Measurements from ENCODE around the gene MYL4.
A peak's percentile ranks its signal among the peaks of the same experiment; 100 is the strongest.
"Not testable (repeated sequence)": the region's sequence is repeated elsewhere in the genome, so short reads cannot be mapped to it uniquely, and the experiment has no call there.

The MYL4 gene

DNA sequence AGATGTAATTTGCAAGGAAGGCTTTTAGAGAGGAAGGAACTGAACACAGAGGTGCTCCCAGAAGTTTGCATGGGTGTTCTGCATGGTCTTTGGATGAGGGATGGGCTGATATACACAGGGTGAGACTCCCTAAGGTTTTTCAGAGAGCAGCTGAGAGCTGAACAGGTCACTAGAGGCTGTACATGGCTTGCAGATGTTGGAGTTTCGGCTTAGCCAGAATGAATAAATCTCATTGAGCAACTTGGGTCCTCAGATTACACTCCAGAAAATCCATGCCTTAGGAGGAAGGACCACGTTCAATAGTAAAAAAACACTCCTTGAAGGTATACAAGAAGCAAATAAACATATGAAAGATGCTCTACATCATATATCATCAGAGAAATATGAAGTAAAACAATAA, 37.0 kb downstream of the MYL4 start:
- no peak for DNase-seq

DNA sequence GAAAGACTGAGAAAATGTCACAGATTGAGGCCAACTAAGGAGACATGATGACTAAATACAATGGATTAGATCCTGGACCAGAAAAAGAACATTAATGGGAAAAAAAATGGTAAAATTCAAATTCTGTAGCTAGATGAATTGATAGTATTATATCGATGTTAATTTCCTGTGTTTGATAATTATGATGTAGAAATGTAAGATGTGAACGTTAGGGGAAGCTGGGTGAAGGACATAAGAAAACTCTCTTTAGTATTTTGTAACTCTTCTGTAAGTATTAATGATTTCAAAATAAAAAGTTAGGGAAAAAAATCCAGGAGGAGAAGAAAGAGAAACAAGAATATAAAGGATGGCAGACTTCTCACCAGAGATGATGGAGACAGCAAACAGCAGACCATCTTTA, 41.7 kb downstream of the MYL4 start:
- DNase-seq, result no peak

DNA sequence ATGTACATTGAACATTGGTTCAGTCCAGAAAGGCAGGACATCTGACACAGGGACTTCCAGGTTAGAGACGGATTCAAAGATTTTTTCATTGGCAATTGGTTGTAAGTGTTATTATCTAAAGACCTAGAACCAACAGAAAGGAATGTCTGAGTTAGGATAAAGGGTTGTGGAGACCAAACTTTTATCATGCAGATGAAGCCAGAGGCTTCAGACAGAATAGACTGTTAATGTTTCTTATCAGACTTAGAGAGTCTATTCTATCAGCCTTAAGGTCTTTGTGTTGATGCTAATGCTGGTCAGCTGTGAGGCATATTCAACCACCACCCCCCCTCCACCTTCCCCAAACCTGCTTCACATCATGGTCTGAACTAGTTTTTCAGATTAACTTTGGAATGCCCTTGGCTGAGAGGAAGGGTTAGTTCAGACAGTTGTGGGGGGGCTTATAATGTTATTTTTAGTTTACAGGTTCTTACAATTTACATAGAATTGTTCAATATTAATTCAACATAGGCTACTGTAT, 42.3 kb downstream of the MYL4 start:
- DNase-seq, result no peak

DNA sequence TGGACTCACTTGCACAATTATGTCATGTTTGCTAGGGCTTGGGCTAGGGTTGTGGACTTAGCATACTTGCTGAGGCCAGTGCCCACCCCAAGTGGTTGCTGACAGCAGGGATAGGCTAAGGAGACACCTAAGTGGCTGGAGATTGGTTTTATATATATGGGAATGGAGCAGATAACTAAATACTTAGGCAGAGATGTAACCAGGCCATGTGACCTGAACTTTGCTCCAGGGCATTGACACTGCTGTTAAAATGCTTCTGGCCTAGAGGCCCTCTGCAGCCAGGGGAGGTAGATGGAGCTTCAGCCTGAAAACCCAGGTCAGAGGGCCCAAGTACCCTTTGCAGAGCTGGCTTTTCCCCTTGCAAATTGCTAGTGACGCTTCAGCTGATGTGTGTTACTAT, 43.1 kb downstream of the MYL4 start:
- no peak for DNase-seq

DNA sequence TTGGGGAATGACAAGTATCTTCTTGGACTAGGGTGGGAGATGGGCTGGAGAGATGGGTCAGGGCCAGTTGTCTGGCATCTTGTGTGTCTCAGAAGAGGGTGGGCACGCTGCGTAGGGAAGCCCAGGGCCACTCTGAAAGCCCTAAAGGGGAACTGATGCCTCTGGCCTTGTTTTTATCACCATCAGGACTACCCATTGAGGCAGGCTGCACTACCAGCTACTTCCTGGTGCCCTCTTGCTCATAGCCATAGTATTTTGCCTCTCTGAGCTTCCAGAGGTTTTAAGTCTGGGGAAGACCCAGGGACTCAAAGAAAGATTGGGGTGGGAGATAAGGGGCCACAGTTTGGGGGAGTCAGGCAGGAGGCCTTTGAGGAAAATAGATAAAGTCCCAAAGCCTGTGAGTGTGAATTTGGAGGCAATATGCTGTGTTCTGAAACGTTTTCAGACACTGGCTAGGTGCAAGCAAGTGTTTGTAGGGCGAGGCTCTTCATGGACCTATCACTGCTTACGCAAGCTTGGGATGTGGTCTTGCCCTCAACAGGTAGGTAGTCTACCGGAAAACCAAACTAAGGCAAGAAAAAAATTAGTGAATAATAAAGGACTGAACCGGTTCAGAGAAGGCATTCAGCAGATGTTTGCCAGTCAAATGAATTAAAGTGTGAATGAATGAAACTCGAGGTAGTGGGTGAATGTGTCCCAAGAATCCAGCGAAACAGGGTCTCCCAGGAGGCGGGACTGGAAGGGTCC, 43.8 kb downstream of the MYL4 start:
- no peak for DNase-seq

DNA sequence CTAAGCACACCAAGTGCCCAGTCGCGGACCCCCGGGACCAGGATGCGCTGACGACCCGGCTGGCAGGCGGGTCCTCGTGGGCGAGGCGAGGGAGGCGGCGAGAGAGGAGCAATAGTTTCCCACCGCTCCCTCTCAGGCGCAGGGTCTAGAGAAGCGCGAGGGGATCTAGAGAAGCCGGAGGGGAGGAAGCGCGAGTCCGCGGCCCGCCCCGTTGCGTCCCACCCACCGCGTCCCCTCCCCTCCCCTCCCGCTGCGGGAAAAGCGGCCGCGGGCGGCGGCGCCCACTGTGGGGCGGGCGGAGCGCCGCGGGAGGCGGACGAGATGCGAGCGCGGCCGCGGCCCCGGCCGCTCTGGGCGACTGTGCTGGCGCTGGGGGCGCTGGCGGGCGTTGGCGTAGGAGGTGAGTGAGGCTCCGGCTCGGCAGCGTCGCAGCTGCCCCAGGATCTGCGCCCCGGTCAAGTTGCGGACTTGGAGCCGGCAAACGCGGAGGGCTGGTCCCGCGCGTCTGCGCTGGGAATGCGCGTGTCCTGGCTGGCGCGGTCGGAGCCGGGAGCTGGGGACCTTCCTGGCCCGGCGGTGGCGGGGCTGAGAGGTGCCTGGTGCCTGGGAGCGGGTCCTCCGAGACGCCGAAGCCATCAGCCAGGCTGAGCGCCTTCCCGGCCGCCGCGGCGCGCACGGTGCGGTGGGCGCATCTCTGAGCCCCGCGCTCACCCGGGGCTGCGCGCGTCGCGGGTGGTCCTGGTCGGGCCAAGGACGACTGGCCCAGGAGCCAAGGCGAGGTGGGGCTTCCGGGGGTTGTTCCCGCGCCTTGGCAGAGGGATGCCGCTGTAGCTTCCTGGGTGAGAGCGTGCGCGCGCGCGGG, 44.6 kb downstream of the MYL4 start, which contains the start of gene ITGB3:
Gene ITGB3, plus strand, starts transcription at position 287 of the 862 bp plus-strand sequence. Its CDS starts 35 bp downstream, at position 322.
- peak; percentile 55 for DNase-seq

DNA sequence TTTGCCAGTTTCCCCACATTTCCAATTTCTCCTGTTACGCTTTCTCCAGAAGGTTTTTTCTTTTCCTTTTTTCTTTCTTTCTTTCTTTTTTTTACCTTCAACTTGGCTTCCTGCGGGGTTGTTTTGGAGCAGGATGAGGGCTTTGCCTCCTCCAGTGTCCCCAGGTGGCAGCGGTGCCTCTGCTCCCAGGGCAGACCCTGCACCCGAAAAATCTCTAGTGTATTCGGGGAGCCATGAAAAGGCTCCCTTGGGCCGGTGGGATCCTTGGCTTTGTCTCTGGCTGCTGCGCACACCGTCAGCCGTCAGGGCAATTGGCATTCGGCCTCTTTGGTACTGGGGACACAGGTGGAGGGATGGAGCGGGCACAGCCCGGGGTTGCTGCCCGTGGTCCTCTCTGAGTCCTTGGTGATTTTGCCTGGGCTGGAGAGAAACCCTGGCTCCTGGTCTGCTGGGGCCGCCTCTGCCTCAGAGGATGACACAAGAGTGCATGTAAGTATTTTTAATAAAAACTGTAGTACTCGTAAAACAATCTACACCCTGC, 45.3 kb downstream of the MYL4 start:
- no peak for DNase-seq

DNA sequence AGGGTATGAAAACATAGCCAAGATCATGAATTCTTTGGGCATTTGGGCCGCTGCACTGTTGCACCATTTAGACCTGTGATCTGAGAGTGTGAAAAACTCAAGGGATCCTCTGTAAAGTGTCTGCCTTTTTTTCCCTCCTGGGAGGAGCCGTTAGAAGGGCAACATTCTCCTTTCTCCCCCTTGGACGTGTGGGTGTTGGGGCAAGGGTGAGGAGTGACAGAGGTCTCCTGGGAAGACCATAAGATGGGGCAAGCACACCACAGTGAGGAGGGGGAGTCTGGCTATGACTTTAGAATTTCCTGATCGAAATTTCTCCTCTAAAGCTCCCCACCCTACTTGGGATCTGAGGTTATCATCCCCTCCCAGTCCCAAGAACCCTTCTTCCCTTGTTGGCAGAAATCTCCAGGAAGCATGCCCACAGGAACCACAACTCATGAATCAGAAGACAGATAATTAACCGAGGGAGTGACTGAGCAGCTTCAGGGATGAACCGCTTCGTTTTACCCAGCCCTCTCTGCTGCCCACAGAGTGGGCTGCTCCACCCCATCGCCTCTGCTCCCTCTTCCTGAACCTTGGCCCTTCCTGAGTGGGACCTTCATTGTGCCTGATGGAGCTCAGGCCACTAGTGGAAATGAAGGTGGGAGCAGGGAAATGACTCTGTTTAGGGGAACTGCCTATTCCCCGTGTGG, 48.6 kb downstream of the MYL4 start:
- no peak for DNase-seq

DNA sequence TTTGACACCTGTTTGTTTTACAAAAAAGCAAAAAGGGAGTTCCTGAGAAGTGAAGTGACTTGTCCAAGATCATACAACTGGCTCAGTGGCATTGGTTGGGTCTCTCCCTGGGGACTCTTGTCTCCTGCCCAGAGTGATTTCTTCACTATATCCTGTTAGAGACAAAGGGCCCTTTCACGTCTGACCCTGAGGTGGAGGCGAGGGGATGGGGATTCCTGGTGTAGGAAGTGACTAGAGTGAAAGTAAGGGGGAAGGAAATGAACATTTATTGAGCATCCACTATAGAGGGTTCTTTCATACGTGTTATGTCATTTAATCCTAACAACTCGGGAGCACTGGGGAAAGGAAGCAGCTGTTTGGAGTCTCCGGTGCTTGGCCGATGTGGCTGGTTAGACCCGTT, 53.4 kb downstream of the MYL4 start:
- no peak for DNase-seq

DNA sequence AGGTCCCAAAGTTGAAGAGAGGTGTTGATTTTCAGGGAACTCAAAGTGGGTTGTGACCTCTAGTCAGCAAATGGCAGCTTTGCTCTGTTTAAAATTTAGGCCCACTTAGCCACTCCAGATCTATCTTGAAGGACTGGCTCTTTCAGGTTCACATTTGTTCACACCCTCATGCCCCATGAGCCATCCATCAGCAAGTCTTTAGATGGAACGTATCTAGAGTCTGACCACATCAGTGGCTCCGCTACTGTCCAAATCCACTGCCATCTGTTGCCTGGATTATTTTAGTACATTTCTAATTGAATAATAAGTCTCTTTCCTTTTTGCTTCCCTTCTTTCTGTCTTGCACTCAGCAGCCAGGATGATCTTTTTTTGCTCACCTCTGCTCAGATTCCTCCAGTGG, 55.0 kb downstream of the MYL4 start:
- no peak for DNase-seq

DNA sequence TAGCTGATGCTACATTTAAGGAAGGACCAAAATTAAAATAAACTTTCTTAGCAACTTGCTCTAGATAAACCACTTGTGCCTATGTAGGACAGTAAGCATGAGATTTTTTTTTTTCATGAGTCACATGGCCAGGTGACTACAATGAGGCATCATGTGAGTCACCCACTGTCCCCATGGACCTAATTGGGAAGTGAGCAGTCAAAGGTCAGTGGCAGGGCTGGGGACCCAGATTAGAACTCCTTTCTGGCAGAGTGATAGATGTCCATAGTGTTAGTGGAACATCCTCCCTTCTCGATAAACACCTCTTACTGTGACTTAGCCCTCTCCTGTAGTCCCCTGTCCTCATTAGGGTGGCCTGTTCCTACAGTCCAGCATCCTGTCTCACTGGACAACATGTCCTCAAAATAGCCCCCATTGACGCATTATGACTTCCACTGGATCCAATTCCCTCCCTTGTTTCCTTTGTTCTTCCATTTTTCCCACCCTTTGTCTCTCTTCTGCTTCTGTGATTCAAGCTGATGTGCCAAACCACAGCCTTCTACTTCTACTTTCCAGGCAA, 56.9 kb downstream of the MYL4 start:
- no peak for DNase-seq

DNA sequence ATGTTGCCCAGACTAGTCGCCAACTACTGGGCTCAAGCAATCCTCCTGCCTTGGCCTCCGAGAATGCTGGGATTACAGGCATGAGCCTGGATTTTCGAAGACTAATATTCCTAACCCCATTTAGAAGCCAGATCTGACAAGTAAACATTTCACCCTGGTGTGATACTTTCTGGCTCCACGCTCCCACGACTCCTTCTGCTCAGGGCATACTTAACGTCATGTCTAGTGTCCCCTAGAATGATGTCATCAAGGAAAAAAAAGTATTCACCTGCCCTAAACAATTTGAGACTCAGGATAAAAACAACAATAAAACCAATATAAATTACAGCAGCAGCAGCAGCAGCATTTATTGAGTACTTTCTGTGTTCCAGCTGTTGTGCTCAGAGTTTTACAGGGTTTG, 57.6 kb downstream of the MYL4 start:
- no peak for DNase-seq

DNA sequence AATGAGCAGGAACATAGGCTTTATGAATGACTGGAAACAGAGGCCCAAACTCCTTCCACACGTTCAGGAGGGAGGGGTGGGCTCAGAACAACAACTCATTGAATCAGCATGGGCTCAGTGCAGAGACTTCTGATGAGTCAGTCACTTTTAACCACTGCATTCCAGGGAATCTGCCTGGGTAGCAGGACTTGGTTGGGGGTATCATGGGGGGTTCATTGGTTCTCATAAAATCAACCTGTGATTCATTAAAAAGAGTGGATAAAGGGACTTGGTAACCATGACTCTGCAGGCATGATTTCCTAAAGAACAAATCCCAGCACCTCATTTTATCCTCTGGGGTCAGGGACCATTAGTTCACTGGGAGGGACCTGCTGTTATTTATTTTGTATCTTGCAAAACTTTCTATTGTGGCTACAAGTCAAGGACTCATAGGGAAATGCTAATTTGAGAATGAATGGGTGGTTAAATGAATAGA, 58.2 kb downstream of the MYL4 start:
- no peak for DNase-seq

DNA sequence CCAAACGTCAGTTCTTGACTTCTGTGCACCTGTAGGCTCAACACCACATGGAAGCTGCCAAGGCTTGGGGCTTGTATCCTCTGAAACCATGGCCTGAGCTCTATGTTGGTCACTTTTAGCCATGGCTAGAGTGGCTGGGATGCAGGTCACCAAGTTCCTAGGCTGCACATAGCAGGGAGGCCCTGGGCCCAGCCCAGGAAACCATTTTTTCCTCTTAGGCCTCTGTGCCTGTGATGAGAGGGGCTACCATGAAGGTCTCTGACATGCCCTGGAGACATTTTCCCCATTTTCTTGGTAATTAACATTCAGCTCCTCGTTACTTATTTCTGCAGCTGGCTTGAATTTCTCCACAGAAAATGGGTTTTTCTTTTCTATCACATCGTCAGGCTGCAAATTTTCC, 59.8 kb downstream of the MYL4 start:
- not testable (repeated sequence) for DNase-seq

DNA sequence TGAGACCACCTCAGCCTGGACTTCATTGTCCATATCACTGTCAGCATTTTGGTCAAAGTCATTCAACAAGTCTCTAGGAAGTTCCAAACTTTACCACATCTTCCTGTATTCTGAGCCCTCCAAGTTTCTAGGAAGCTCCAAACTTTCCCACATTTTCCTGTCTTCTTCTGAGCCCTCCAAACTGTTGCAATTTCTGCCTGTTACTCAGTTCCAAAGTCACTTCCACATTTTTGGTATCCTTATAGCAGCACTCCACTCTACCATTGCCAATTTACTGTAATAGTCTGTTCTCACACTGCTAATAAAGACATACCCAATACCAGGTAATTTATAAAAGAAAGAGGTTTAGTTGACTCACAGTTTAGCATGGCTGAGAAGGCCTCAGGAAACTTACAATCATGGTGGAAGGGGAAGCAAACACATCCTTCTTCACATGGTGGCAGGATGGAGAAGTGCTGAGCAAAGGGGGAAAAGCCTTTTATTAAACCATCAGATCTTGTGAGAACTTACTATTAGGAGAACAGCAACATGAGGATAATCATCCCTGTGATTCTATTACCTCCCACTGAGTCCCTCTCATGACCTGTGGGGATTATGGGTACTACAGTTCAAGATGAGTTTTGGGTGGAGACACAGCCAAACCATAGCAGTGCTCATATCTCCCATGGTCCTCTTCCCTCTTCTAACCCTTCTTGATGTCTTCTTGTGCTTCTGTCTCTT, 60.6 kb downstream of the MYL4 start:
- DNase-seq, result not testable (repeated sequence)

DNA sequence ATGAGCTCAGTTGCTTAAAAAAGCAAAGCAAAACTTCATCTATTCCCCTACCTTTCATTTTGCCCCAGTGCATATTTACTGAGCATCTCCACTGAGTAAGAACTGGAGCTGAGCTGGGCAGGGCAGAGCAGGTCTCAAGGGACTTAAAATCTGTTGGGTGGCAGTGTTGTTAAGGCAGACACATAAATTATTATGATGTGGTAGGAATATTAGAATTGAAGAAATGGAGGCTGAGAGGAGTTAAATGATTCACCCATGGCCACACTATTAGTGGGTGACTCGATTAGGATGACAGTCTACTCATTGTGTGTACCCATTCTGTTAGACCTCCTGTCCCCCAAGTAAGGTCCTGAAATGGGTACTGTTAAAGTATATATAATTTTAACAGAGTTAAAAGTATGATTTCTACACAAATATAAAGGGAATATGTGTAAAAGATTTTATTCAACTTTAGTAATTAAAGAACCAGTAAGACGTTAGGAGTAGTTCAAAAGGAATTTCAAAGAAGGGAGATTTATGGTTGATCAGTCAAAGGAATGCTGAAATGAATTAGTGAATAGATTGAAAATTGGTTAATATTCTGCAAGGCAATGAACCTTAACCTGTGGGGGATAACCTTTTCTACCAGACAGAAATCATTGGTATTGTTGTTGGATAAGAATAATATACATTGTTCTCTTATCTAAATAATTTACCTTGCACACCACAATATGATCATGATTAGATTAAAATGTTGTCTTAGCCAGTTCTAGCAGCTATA, 62.0 kb downstream of the MYL4 start:
- no peak for DNase-seq

DNA sequence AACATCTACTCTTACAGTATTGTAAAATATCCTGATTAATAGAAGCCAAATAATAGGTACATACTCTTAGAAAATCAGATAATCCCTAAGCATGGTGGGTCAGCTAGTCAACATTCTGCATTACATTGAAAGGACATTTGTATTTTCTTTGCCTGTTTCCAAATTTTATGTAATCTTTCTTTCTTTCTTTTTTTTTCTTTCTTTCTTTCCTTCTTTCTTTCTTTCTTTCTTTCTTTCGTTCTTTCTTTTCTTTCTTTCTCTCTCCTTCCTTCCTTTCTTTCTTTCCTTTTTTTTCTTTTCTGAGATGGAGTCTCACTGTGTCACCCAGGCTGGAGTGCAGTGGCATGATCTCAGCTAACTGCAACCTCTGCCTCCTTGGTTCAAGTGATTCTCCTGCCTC, 63.3 kb downstream of the MYL4 start:
- DNase-seq, result no peak

DNA sequence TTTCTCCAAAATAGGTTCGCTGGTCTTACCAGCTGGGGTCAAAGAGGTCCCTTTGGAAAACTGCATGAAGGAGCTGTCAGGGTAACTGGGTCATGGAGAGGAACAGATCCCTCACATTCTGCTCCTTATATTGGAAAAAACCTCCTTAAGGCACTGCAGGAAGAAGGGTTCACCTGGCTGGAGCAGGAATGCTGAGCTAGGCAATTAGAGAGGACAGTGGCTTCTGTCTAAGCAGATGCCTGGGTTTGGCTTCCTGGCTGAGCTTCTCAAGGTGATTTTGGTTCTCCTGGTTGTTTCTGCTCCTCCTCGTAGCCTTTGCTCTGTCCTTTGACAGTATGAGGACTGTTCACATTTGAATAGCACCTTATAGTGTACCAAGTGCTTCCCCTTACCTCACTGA, 64.1 kb downstream of the MYL4 start:
- no peak for DNase-seq
